HS-27A (cell line): ENCODE results near the gene ABCC8.
A peak's percentile ranks its signal among the peaks of the same experiment; 100 is the strongest.

Experiments used
- DNase-seq: peaks from one replicate; pipeline ENCODE4 v3.0.0-alpha.2; 2012; ENCODE audit warnings: low read depth, missing footprints

The ABCC8 gene

DNA sequence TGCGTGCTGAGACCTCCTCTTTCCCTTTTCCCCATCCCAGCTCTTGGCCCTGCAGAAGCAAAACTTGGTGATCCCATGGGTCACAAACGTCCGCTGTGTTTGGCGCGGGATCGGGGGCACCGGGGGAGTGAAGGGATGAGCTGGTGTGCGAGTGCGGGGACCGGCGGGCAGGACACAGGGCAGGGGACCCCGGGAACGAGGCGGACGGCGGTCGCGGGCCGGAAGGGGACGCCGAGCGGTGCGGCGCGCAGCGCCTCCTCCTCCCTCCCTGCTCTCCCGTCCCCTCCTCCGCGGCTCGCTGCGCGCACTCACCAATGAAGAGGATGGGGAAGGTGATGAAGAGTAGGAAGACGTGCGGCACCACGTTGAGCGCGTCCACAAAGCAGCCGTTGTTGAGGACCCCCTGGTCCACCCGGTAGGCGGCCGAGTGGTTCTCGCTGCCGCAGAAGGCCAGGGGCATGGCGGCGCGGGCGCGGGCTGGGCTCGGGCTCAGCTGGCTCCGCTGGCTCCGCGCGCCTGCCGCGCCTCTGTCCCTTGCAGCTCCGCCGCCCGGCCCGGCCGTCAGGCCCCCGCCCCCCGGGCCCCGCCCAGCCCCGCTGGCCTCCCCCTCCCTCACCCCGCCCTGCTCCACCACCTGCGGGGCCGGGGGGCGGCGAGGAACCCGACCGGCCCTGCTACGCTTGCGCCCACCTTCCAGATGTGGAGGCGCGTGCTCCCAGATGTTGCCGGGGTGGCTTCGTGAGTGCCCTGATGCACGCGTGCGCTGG, at the start of gene ABCC8:
Gene ABCC8, minus strand, starts transcription at position 529 of the 767 bp plus-strand sequence. Its CDS starts 69 bp downstream, at position 460.
- DNase-seq = no peak

DNA sequence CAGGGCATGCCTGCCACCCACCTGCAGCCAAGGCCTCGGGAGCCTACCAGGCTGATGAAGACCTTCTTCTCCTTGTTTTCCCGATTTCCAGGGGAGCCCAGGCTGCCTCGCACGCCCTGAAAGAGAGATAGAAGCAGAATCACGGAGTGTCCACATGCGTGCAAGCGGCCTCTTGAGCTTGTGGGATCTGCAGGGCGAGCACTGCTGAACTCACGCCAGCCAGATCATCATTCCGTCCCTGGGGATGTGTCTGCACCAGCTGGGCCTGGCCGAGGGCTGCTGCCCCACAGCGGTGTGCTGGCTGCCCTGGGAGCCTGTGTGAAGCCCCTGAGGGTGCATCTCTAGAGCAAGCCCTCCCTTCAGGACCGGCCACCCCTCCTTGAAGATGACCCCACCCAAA, 49.7 kb upstream of the ABCC8 start:
- no peak for DNase-seq

DNA sequence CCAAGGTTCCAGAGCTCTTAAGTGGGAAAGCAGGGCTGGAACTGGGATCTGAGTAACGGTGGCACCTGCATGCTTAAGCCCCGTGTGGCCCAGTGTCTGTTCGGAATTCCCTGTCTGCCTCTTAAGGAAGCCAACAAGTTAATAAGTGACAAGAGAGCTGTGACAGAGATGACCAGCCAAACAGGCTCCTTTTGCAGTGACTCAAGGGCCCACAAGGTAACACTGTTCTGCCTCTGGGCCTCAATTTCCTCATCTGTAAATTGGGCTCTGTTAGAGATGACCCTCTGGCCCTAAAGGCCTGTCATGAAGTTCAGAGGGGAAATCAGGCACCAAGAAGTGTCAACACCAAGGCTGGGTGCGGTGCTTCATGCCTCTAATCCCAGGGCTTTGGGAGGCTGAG, 48.9 kb upstream of the ABCC8 start:
- no peak for DNase-seq

DNA sequence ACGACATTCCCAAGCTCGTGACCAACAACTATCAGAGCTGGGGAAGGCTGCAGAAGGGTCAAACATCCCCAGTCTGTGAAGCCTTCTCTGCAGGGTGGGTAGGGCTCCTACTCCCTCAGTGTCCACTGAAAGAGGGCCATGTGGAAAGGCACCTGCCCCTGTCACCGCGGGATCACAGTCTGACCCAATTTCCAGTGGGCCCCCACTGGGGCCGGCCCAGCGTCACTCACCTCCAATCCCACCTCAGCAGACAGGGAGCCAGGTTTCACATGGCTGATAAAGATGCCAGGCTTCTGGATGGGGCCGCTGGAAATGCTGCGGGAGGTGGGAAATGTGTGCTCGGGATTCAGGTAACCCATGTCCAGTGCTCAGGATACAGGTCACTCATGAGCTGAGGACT, 47.6 kb upstream of the ABCC8 start:
- no peak for DNase-seq

DNA sequence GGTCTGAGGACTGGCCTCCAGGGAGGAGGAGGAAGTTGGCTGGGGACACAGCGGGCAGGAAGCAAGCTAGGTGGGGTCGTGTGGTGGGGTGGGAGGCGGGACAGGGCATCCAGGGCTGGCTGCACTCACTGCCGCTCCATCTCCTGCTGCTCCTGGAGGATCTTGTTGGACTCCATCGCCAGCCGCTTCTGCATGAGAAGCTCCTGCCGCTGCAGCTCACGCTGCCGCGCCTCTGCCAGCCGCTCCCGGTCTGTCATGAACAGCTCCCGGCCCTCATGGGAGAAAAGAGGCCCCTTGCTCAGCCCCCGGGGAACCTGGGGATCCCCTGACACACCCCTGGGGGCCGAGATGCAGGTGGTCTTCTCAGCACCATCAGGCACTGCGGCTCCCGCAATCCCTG, 46.0 kb upstream of the ABCC8 start:
- DNase-seq = no peak

DNA sequence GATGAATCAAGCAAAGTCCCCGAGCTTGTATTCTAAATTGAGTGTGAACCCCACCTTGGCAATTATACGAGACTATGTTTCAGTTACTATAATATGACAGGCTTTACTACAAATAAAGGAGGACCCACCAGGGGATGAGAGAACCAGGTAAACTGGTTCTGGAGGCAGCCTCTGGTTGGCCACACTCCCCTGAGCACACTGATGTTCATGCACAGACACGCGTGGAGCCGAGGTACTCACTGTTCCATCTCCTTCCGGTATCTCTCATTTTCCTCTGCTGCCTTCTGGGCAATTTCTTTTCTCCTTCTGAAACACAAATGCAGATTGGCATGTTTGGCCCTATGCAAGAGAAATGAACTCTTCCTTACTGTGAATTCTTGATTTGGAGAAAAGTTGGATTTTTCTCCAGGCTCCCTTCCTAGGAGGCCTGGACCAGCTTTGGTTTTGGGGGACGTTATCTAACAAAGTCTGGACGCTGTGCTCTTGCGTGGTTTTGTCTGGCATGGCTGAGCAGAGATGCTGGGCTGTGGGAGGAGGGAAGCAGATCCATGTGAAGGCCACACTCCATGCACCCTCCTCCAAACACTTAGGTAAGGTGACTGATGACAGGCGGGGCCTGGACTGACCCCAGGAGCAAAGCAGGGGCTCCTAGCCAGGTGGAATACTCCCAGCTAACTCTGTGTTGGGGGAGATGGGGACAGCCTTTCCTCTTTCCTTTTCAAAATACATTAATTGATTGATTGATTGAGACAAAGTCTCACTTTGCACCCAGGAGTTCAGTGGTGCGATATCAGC, 44.7 kb upstream of the ABCC8 start:
- DNase-seq = no peak

DNA sequence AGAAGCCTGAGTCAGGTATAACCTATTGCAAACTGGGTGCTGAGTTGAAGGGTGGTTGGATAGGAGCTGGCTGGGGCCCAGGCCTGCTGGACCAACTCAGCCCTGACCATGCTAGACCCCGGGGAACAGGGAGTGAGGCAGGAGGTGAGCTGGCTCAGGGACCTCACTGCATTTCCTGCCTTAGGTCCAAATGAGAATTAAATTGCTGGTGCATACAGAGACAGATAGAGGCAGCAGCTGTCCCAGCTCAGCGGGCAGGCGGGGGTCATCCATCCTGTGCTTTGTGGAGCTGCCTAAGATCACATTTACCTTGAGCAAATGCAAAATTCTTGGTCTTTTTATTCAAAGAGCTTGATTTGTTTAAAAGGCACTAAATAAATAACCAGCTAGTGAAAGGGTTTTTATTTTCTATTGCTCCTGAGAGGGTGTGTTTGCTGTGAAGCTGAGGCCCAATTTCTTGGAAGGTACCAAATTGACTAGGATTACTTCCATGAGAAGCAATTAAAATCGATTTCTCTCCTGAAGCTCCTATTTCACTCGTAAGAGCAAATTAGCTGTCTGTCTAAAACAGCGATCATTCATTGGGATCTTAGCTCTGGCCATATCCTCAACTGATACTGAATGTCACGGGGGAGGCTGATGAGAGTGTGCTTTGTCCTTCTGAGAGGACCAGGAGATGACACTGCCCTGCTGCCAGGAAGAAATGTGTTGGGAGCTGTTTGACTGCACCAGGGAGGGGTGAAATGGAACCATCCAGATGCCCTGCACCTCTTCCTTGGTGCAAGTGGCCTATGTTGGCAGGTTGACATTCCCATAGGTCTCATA, 42.6 kb upstream of the ABCC8 start:
- no peak for DNase-seq

DNA sequence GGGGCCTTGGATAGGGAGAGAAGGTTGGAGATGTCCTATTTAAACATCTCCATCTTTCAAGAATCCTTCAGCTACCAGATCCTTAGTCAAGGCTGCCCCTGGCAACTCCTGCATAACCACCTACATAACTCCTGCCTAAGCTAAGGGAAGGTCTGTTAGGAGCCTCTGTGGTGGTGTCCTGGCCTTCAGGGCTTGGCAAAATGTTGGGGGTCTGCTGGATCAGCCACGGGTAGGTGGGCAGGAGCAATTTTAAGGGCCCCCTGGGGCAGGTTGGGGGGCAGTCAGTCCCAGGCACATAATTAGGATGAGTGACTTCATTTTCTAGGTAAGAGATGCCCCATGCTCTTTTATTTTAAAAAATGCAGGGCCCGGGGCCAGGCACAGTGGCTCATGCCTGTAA, 41.7 kb upstream of the ABCC8 start:
- DNase-seq = no peak

DNA sequence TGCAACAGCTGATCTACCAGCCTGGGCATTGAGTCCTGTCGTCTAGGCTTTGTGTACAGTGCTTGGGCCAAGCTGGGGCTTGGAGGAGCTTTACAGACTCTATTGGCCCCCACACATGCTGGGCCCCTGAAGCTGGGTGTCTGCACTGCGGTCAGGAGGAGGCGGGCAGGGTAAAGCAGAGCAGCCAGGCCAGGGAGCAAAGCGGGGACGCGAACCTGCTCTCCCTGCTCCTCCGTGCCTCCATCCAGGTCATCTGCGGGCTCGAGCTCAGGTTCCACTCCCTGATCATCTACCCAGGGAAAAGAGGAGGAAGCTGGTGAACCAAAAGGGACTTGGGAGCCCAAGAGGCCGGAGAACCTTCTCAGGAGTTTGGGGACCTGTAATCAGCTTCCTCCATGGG, 40.5 kb upstream of the ABCC8 start:
- DNase-seq = no peak

DNA sequence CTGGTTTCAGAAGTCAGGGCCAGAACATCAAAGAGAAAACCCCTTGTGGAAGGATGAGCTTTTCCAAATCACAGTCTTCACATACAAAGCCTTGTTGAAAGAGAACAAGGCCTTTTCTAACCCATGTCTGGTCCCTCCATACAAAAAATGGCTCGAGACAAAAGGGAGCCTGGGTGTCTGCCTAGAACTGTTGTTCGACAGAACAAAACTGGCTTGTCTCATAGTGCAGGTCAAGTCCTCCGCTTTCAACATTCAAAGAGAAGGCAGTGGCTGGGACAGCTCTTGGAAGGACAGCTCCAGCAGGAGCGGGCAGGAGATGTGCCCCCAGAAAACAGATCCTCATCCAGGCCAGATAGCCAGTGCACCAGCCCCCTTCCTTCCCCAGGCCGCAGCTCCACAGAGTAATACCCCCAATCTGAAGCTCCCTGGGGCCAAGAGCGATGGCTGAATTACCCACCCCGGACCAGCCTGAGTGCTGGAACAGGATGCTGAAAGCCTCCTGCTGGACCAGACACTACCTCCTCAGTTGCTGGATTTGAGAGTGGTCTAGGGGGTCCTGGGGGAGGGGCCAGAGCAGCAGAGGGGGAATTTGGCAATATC, 40.0 kb upstream of the ABCC8 start:
- DNase-seq = no peak

DNA sequence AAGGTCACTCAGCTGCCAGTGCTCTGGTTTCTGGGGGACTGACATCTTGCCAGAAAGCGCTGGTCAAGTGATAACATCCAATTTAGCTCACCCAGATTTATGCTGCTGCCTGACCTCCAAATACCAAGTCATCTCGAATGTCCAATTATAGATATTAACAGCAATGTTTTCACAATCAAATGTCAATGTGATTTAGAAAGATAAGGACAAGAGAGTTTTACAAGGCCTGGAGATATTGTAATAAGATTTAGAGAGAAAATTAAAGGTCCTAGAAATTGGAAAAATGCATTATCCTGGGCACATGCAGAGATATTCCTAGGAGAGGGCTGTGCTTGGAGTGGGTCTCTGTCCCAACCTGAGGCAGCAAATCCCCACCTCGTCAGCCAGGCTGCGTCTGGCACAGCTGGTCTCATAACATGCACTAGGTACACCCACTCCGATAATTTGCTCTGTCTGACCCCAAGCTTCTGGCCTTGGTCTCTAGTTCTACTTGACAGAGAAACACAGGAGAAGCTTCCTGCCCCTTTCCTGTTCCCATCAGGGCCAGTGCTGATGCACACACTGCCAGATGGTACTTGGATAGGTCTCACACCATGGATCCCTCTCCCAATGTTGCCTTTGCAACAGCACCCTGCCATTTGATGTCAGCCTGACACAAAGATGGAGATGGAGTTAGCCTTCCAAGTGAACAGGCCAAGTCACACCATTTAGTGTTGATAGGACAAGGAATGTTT, 39.0 kb upstream of the ABCC8 start:
- no peak for DNase-seq

DNA sequence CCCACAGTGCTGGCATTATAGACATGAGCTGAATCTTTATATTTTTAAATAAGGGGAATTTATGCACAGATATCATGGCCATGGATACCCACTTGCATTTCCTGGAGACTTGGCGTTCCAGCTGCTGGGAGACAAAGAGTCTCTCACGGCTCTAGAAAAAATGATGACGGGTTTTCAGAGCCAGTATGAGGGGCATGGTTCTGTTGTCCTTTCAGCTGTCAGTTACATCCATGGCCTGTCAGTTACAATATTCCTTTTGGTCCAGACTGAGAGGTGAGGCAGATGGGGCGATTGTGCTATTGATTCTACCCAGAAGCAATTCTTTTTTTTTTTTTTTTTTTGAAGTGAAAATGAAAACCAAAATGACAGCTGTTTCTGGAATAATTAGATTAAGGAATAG, 37.8 kb upstream of the ABCC8 start:
- no peak for DNase-seq

DNA sequence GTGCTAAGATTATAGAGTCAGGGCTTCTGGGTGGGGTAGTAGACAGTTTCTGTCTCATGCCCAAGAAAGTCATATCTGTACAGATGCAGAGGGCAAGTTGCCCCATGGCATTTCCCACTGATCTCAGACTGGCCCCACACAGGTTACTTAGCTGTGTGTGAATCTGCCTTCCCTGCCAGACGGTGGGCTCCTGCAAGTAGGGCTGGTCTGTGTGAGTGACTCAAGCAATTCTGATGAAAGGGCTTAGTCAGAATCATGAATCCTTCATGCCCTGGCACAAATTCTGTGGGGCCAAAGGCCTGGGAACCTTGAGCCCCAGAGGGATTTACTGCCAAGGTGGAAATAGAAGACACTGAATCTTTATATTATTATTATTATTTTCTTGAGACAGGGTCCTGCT, 37.2 kb upstream of the ABCC8 start:
- DNase-seq = no peak

DNA sequence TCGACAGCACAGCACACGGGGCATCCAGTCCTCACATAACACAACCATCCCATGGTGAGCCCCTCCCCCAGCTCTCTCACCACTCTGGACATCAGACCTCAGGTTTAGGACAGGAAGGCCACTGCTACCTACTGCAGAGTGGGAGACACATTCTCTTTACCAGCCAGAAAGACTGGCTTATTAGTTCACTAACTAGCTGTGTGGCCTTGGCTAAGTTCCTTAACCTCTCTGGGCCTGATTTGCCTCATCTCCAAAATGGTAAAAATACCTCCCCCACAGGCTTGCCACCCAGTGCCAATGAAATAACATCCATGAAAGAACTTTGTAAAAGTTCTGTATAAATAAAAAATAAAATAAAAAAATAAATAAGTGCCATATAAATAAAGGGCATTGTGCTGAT, 35.5 kb upstream of the ABCC8 start:
- no peak for DNase-seq

DNA sequence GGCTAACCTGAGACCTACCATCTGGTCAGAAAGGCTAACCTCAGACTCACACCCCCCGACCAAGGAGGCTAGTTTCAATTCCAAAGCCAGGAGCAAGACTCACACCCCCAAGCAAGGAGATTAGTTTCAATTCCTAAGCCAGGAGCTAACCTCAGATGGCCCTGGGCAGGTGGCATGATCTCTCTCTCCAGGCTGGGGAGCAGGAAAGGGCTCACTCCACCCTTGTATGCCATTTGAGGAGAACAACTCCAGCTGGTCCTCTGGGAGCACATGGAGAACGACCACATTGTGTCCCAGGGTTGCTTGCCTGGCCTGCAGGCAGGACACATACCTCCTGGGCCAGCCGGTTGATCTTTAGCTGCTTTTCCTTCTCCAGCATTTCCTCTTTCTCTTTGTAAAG, 34.9 kb upstream of the ABCC8 start:
- no peak for DNase-seq

DNA sequence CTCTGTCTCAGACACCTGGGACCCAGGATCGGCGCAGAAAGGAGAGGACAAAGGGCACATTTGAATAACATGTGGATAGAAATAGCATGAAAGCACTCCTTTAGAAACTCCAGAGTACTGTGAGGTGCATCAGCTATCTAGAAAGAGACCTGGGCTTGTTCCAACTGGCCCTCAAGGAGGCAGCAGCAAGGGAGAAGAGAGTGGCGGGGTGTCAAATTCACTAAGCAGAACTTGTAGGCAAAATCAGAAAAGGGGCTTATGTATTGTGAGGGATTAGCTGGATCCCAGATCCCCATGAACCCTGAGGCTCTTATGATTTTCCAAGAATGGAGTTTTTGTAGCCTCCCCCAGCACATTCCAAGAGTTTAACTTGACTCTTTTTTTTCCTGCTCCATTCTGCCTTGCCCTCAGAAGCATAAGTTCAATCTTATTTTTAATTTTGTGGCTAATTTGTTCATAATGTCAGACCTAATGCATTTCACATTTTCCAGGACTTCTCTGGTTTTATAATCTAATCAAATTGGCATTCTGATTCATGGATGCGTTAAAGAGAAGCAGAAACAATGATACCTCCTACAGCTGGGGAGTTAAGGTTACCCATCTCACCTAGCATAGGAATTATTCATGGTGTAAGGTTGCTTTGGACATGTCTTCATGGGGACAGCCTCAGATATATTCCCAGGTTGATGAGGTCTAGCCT, 34.0 kb upstream of the ABCC8 start:
- DNase-seq = no peak

DNA sequence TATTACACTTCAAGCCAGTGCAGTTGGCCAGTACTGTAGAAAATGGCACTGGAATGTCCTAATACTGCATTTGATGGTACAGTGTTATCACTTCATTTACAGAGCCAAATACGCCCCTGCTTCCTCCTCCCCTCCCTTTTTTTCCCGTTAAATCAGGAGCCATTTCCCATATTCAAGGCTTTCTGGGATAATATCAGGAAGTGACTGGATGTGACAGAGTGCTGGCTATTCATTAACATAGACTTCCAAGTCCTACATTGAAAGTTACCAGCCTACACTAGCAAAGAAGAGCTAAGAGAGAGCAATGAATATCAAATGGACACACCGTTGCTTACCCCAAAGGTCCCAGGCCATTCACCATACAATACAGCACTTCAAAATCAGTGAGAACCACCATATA, 32.1 kb upstream of the ABCC8 start:
- DNase-seq = no peak

DNA sequence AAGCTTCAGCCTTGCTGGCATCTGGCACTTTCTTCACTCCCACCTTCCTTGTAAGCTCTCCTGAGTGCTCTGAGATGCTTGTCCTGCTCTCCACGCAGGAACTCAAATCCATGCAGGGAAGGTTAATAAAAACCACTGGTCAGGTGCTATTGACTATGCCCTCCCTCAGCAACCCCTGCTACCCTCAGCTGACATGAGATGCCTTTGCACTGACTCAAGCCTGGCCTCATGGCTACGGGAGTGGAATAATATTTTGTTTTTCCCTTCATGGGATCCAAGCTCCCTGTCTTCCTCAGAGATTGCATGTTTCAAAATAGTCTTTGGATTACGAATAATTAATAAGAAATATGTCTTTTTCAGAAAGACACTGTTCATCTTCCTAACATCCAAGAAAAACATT, 31.7 kb upstream of the ABCC8 start:
- DNase-seq = peak; percentile 23

DNA sequence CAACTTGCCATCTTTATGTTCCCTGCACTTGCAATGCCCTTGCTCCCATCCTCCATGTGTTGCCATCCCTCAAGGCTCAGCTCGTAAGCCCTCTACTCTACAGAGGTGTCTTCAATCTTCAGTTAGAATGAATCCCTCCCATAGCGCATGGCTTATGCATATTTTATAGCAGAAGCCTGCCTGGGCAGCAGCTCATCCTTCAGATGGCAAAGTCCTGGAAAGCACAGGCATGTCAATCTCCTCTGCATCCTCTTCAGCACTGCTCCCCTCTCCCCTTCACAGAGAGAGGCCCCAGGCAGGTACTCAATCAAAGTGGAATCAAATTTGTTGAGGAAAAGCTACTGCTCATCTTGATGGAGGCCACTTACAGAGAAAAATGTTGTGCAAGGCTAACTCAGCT, 31.1 kb upstream of the ABCC8 start:
- DNase-seq = no peak

DNA sequence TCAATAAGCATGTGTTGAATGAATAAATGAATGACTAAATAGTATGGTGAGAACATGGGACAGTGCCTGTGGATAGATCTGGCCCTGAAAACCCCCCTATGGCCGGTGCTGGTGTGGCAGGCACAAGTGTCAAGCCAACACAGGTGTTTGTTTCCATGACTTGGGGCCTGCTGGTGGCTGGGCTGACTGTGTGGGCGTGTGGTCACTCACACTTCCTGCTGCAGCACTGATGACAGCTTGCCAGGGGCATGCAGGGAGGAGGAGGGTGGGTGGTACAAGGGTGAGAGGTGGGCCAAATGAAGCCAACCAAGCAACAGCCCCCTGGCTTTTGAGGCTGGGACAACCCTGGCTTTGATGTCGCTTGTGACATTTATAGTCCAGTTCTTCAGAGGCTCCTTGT, 30.3 kb upstream of the ABCC8 start:
- no peak for DNase-seq

DNA sequence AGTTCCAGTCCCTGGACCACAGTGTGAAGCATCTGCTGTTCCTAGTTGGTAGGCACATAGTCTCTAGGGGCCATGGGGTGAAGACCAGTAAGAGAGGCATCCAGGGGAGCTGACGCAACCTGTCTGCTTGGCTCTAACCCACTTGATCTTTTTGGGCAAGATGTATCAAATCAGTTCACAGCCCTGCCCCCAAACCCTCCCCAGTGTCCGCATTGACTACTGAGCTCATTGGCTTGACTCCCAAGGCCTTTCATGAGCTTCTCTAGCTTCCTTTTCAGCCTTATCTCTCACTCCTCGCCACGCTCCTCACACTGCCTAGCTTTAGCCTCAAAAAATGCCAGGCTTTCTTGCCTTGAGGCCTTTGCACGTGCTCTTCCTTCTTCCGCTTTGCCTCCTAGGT, 29.7 kb upstream of the ABCC8 start:
- no peak for DNase-seq
